Aorta (tissue), 5 donors: ENCODE results near the gene KLHL40. TPM values are rescaled to one million over a fixed set of nuclear protein-coding genes. Genes with fewer than 3 reads are reported as not detected.

ENCODE experiments used
- ATAC-seq: fragments of 200-7000 bp; cut with Tn5 transposase; one replicate; pipeline ENCODE4 v1.9.1; 2022; ENCODE audit warnings: moderate library complexity; ENCODE audit not compliant: low FRiP score
- DNase-seq, 2 donors: peaks; one replicate each; pipeline ENCODE4 v3.0.0-alpha.2; 2020
- H3K27ac ChIP-seq, 2 donors: one replicate each; pipeline ENCODE4 v1.5.1; 2013; ENCODE audit warnings: low read length in 2 of 2, mild to moderate bottlenecking in 2 of 2, moderate library complexity in 2 of 2, control low read depth in 1 of 2, inconsistent platforms in 1 of 2, low read depth in 1 of 2
- H3K27me3 ChIP-seq, 2 donors: one replicate each; pipeline ENCODE4 v1.6.1; 2013; ENCODE audit warnings: control low read depth in 1 of 2, low read length in 1 of 2, mild to moderate bottlenecking in 1 of 2, moderate library complexity in 1 of 2; ENCODE audit not compliant: insufficient read depth in 2 of 2, control insufficient read depth in 1 of 2
- H3K36me3 ChIP-seq, 2 donors: one replicate each; pipeline ENCODE4 v1.6.1; 2013; ENCODE audit warnings: control low read depth in 1 of 2, low read length in 1 of 2, mild to moderate bottlenecking in 1 of 2; ENCODE audit not compliant: insufficient read depth in 2 of 2, control insufficient read depth in 1 of 2
- H3K4me1 ChIP-seq, 2 donors: one replicate each; pipeline ENCODE4 v1.6.1; 2013; ENCODE audit warnings: low read length in 2 of 2, control low read depth in 1 of 2, mild to moderate bottlenecking in 1 of 2, moderate library complexity in 1 of 2; ENCODE audit not compliant: insufficient read depth in 2 of 2, control insufficient read depth in 1 of 2
- H3K4me3 ChIP-seq, 2 donors: one replicate each; pipeline ENCODE4 v1.5.1; 2013; ENCODE audit warnings: low read length in 2 of 2, control low read depth in 1 of 2, mild to moderate bottlenecking in 1 of 2
- H3K9me3 ChIP-seq: one replicate; pipeline ENCODE4 v1.6.1; 2013; ENCODE audit warnings: mild to moderate bottlenecking, low read length; ENCODE audit not compliant: control insufficient read depth
- WGBS, 2 donors: extraction: QIAGEN DNeasy Blood & Tissue Kit; methylation state at CpG; one replicate each; pipeline ENCODE4 v1.1.7; 2013; 5-methylcytosine and 5-hydroxymethylcytosine counted together
- intact Hi-C, 2 donors: fragments of 100-400 bp; cut with DNase I; formaldehyde crosslinking; loops; one replicate each; pipeline versions ENCODE4 v1.14.2 to v1.15.0; 2022
- polyA plus RNA-seq, 2 donors: library from polyadenylated mRNA; stranded (reverse); fragments of 200-250 nt; gene quantifications; one replicate each; pipeline ENCODE4 v1.2.3, GENCODE V29; 2013
- total RNA-seq, 2 donors: library from RNA; stranded (reverse); fragmentation: NEBNext Ultra II Directional; extraction: Animal tissue kit (Norgen Biotek cat#: 25700); gene quantifications; one replicate each; pipeline ENCODE4 v1.2.1, GENCODE V29; 2021
- donor health status: healthy with polysubstance abuse.
- donor health status: Bipolar disorder and iron deficiency.
- donor health status: DM: no; HTN: no; CAD: no.
- donor health status: DM: no; HTN: no; CAD: no.
- donor health status: DM: yes; HTN: yes; CAD: no.

The KLHL40 gene
- total and polyA plus RNA-seq, 4 donors: 0.26 TPM; not detected in 3

DNA sequence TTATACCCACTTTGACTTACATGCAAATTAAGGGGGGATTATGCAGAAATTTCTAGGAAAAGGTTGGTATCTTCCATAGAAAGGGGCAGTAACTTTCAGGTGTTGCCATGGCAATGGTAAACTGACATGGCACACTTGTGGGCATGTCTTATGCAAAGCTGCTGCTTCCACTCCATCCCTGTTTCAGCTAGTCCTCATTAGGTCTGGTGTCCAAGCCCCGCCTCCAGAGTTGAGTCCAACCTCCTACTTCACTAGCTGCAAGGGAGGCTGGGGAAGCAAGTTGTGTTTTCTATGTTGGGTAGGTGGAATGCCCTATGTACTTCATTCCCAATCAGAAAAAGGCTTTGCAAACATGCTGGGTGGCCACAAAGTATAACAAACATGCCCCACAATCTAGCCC, 14.7 kb upstream of the KLHL40 start:
- intact Hi-C loops: no loop called here
- peaks cover 0 to 2% of the 10 kb centered on the region in 2 donors for H3K4me1 ChIP-seq
- WGBS, 2 donors: 87 to 100% methylated on average over 1 of the region's 1 CpG
- DNase-seq: no peak
- no peaks in the 10 kb centered on the region for H3K36me3 ChIP-seq
- no peaks in the 10 kb centered on the region for H3K9me3 ChIP-seq
- H3K4me3 ChIP-seq: no peak overlapping the region
- ATAC-seq: no peak
- no peak overlapping the region for H3K27ac ChIP-seq
- no peaks in the 10 kb centered on the region for H3K27me3 ChIP-seq

DNA sequence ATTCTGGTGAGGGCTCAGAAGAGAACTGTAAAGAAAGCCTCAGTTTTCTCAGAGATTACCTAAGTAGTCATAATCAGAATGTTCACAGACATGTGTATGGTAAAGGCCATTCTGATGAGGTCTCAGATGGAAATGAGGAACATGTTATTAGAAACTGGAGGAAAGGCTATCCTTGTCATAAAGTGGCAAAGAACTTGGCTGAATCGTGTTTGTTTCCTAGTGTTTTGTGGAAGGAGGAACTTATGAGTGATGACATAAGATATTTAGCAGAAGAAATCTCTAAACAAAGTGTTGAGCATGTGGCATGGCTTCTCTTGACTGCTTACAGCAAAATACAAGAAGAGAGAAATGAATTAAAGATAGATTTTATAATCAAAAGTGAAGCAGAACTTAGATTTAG, 12.8 kb upstream of the KLHL40 start:
- H3K4me3 ChIP-seq: no peak overlapping the region
- ATAC-seq: no peak
- no peaks in the 10 kb centered on the region for H3K9me3 ChIP-seq
- H3K36me3 ChIP-seq: no peaks in the 10 kb centered on the region
- no peaks in the 10 kb centered on the region for H3K27me3 ChIP-seq
- 55 to 67% methylated on average over 1 of the region's 1 CpG for WGBS, 2 donors
- DNase-seq: no peak
- no peaks in the 10 kb centered on the region for H3K4me1 ChIP-seq
- no peak overlapping the region for H3K27ac ChIP-seq
- intact Hi-C loops: no loop called here

- Histone ChIP-seq H3K4me3 (no peak overlapping the region), H3K36me3 (no peaks in the 10 kb centered on the region), H3K4me1 (no peaks in the 10 kb centered on the region), H3K9me3 (no peaks in the 10 kb centered on the region), H3K27ac (no peak overlapping the region), H3K27me3 (no peaks in the 10 kb centered on the region)
- intact Hi-C loops: no loop called here
- ATAC-seq (no peak), DNase-seq (peak in 1 of 2 donors; percentile 36)
These were observed 12.3 kb upstream of the KLHL40 start for GRCh38 chr3:42673082-42673481.

GRCh38 chr3:42674146-42674545, 11.2 kb upstream of the KLHL40 start:
- ATAC-seq: no peak
- intact Hi-C loops: no loop called here
- H3K9me3 ChIP-seq: peaks cover 4% of the 10 kb centered on the region
- no peak overlapping the region for H3K27ac ChIP-seq
- H3K36me3 ChIP-seq: no peaks in the 10 kb centered on the region
- H3K4me1 ChIP-seq: no peaks in the 10 kb centered on the region
- no peaks in the 10 kb centered on the region for H3K27me3 ChIP-seq
- WGBS, 2 donors: 70 to 73% methylated on average over 3 of the region's 3 CpGs
- no peak for DNase-seq
- no peak overlapping the region for H3K4me3 ChIP-seq

GRCh38 chr3:42675909-42676308, 9.4 kb upstream of the KLHL40 start:
- 84 to 91% methylated on average over 2 of the region's 2 CpGs for WGBS, 2 donors
- intact Hi-C loops: no loop called here
- no peak for ATAC-seq
- DNase-seq: no peak
- peaks cover 4% of the 10 kb centered on the region for H3K9me3 ChIP-seq
- H3K36me3 ChIP-seq: no peaks in the 10 kb centered on the region
- H3K4me1 ChIP-seq: no peaks in the 10 kb centered on the region
- no peak overlapping the region for H3K4me3 ChIP-seq
- H3K27me3 ChIP-seq: no peaks in the 10 kb centered on the region
- H3K27ac ChIP-seq: no peak overlapping the region

DNA sequence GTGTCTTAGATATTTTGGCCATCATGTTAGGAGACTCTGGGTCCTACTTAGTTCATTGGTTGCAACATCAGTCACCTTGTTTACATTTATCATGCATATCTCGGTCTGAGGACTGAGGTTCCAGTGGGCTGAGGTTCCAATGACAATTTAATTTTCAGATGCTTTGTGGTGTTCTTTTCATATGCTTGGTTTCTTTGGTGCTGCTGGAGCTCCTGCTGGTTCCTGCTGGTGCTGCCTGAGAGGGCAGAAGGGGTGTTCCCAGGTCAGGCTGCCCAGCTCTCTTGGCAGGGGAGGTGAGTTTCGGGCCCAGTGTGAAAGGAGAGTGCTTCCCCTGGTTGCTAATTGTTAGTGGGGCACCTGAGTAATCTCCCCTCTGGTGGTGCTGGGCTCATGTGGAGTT, 6.9 kb upstream of the KLHL40 start:
- intact Hi-C loops: no loop called here
- peak in 1 of 2 donors; percentile 6 for DNase-seq
- Histone ChIP-seq H3K36me3 (no peaks in the 10 kb centered on the region), H3K27ac (no peak overlapping the region), H3K4me3 (no peak overlapping the region), H3K9me3 (peaks cover 4% of the 10 kb centered on the region), H3K4me1 (peaks cover 0 to 2% of the 10 kb centered on the region in 2 donors), H3K27me3 (no peaks in the 10 kb centered on the region)
- no peak for ATAC-seq
- 80 to 88% methylated on average over 2 of the region's 2 CpGs for WGBS, 2 donors

GRCh38 chr3:42680271-42680670, 5.1 kb upstream of the KLHL40 start:
- no peak overlapping the region for H3K27ac ChIP-seq
- peaks cover 4% of the 10 kb centered on the region for H3K9me3 ChIP-seq
- H3K4me3 ChIP-seq: no peak overlapping the region
- intact Hi-C loops: loop anchor here in 1 of 2 donors (10.0 kb wide), 1 partner anchor 65 kb away; no protein-coding TSS in a partner anchor
- H3K27me3 ChIP-seq: no peaks in the 10 kb centered on the region
- WGBS, 2 donors: 96 to 100% methylated on average over 1 of the region's 1 CpG
- ATAC-seq: no peak
- H3K4me1 ChIP-seq: peaks cover 0 to 3% of the 10 kb centered on the region in 2 donors
- no peak for DNase-seq
- no peaks in the 10 kb centered on the region for H3K36me3 ChIP-seq

DNA sequence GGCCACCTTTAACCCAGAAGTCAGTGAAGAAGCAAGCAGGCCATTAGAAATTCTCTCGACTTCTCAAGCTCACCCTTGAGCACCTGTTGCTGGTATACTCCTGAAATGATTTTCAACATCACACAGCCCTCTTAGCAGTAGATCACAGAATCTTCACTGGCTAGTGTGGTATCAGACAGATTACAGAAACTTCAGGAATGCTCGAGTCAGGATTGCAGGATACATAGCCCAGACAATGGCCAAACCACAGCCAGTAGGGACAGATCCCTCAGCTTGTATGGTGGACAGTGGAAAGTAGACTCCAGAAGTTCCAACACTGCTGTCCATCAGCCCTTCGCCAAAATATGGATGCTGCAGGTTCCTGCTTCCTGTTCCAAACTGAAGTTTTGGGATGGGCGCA, 4.5 kb upstream of the KLHL40 start:
- 88 to 89% methylated on average over 4 of the region's 4 CpGs for WGBS, 2 donors
- Histone ChIP-seq H3K36me3 (no peaks in the 10 kb centered on the region), H3K27ac (no peak overlapping the region)

DNA sequence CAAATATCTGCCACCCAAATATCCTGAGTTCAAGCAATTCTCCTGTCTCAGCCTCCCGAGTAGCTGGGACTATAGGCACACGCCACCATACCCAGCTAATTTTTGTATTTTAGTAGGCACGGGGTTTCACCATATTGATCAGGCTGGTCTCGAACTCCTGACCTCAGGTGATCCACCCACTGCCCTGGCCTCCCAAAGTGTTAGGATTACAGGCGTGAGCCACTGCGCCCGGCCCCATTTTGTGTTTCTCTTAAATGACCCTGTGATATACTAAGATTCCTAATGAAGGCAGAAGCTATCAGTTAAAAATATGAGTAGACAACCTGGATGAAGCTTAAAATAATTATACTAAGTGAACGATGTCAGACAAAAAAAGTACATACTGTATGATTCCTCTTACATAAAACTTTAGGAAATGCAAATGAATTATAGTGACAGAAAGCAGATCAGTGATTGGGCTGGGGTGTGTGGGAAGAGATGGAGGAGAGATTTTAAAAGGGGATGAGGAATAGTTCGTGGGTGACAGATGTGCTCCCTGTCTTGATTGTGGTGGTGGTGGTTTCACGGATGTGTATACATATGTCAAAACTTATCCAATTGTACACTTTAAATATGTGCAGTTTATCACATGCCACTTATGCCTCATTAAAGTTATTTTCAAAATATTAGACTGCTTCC, 3.8 kb upstream of the KLHL40 start:
- ATAC-seq: no peak
- intact Hi-C loops: loop anchor here in 1 of 2 donors (10.0 kb wide), 1 partner anchor 63 kb away; no protein-coding TSS in a partner anchor
- H3K9me3 ChIP-seq: peaks cover 4% of the 10 kb centered on the region
- no peak overlapping the region for H3K4me3 ChIP-seq
- DNase-seq: peak; percentile 9 to 52
- H3K27ac ChIP-seq: no peak overlapping the region
- no peaks in the 10 kb centered on the region for H3K36me3 ChIP-seq
- peaks cover 0 to 3% of the 10 kb centered on the region in 2 donors for H3K4me1 ChIP-seq
- H3K27me3 ChIP-seq: no peaks in the 10 kb centered on the region
- WGBS, 2 donors: 84 to 91% methylated on average over 10 of the region's 10 CpGs

More for the DNA sequence above, 4.5 kb upstream of the KLHL40 start:
- DNase-seq: peak in 1 of 2 donors; percentile 4
- no peaks in the 10 kb centered on the region for H3K27me3 ChIP-seq
- peaks cover 0 to 3% of the 10 kb centered on the region in 2 donors for H3K4me1 ChIP-seq
- no peak overlapping the region for H3K4me3 ChIP-seq
- peaks cover 4% of the 10 kb centered on the region for H3K9me3 ChIP-seq
- ATAC-seq: no peak
- intact Hi-C loops: loop anchor here in 1 of 2 donors (10.0 kb wide), 1 partner anchor 64 kb away; no protein-coding TSS in a partner anchor
